K562 (cell line): ENCODE results near the gene MAGI2. TPM values are rescaled to one million over a fixed set of nuclear protein-coding genes. Genes with fewer than 3 reads are reported as not detected.

Experiments used
- ATAC-seq: fragments of 200-7000 bp; cut with Tn5 transposase; 3 replicates; pipeline ENCODE4 v1.9.1; 2020; ENCODE audit warnings: moderate library complexity
- BruUV-seq: library from RNA; stranded (reverse); fragments of 400-500 nt; replicated peaks from 2 replicates; lab custom pipeline; 2021; lab: Mats Ljungman, UMichigan
- CTCF ChIA-PET: fragments of 300-600 bp; formaldehyde crosslinking; extraction: SDS; loops from one replicate; lab custom pipeline; 2021; ENCODE audit warnings: low intra/inter-chr PET ratio; lab: Yijun Ruan, JAX
- POLR2A ChIA-PET: fragments of 300-600, 350-650 bp; sonication (Branson Sonifier 250); formaldehyde crosslinking; extraction: SDS; loops from one replicate; lab custom pipeline; 2021; ENCODE audit warnings: antibody characterized with exemption, inconsistent platforms; lab: Yijun Ruan, JAX
- DNase-seq, 4 experiments: peaks; one replicate each; pipeline versions ENCODE4 v3.0.0 to v3.0.0-alpha.2; 2011 to 2018; ENCODE audit warnings: low spot score in 3 of 4, mixed read lengths in 3 of 4; ENCODE audit errors: extremely low read depth in 1 of 4
- FAIRE-seq: peaks from 2 replicates; lab custom pipeline; 2011; peaks lifted over from hg19 to GRCh38; lab: Jason Lieb, UNC
- H2AFZ ChIP-seq: 2 replicates; pipeline ENCODE4 v1.6.0; 2011; ENCODE audit warnings: low read depth, low read length, control low read depth, inconsistent platforms
- H3K27ac ChIP-seq: fragments of 200-600 bp; 3 replicates; pipeline ENCODE4 v1.8.0; 2011; ENCODE audit warnings: low read depth, mild to moderate bottlenecking, control low read depth, inconsistent platforms, low read length, moderate library complexity, mixed read lengths; ENCODE audit errors: extremely low read depth
- H3K27me3 ChIP-seq, 2 experiments: fragments of 300-600 bp in 1 of 2; 2 replicates in 1 of 2; 3 replicates in 1 of 2; pipeline versions ENCODE4 v1.6.0 to v1.8.0; 2011; ENCODE audit warnings: inconsistent platforms in 2 of 2, low read length in 2 of 2, mild to moderate bottlenecking in 1 of 2, mixed read lengths in 1 of 2, moderate library complexity in 1 of 2; ENCODE audit not compliant: control insufficient read depth in 2 of 2, insufficient read depth in 2 of 2
- H3K36me3 ChIP-seq: fragments of 300-600 bp; 3 replicates; pipeline ENCODE4 v1.8.0; 2011; ENCODE audit warnings: mild to moderate bottlenecking, low read length, inconsistent platforms; ENCODE audit not compliant: control insufficient read depth, insufficient read depth
- H3K4me1 ChIP-seq, 2 experiments: fragments of 200-600 bp in 1 of 2; replicated peaks in 1 of 2; 2 replicates in 1 of 2; 3 replicates in 1 of 2; pipeline versions ENCODE4 v1.5.1 to v1.8.0; 2011; ENCODE audit warnings: inconsistent platforms in 2 of 2, low read length in 2 of 2, mild to moderate bottlenecking in 1 of 2, mixed read lengths in 1 of 2, moderate library complexity in 1 of 2; ENCODE audit not compliant: control insufficient read depth in 2 of 2, insufficient read depth in 2 of 2
- H3K4me2 ChIP-seq: 2 replicates; pipeline ENCODE4 v1.6.1; 2011; ENCODE audit warnings: low read length, control low read depth, inconsistent platforms, mixed read lengths; ENCODE audit not compliant: insufficient read depth
- H3K4me3 ChIP-seq: fragments of 200-600 bp; sonication (generic), shearing (Covaris generic); 2 replicates; pipeline ENCODE4 v1.5.1; 2016; ENCODE audit warnings: control low read depth, inconsistent platforms
- H3K79me2 ChIP-seq: fragments of 200-600 bp; 3 replicates; pipeline ENCODE4 v1.8.0; 2011; ENCODE audit warnings: low read length, inconsistent platforms; ENCODE audit not compliant: control insufficient read depth, insufficient read depth
- H3K9ac ChIP-seq, 2 experiments: 2 replicates each; pipeline versions ENCODE4 v1.6.0 to v1.6.1; 2011; ENCODE audit warnings: low read depth in 2 of 2, low read length in 2 of 2, control low read depth in 1 of 2, inconsistent platforms in 1 of 2, mild to moderate bottlenecking in 1 of 2, mixed read lengths in 1 of 2; ENCODE audit not compliant: insufficient read depth in 1 of 2
- H3K9me1 ChIP-seq: one replicate; pipeline ENCODE4 v1.6.0; 2011; ENCODE audit warnings: inconsistent platforms, mild to moderate bottlenecking, low read length, moderate library complexity; ENCODE audit not compliant: control insufficient read depth, insufficient read depth
- H3K9me3 ChIP-seq: replicated peaks from 2 replicates; pipeline ENCODE4 v1.5.1; 2011; ENCODE audit warnings: low read depth, low read length, inconsistent platforms; ENCODE audit not compliant: control insufficient read depth, insufficient read depth
- H4K20me1 ChIP-seq: replicated peaks from 2 replicates; pipeline ENCODE4 v1.6.1; 2011; ENCODE audit warnings: low read length, inconsistent platforms, mixed read lengths; ENCODE audit not compliant: control insufficient read depth, insufficient read depth
- DMBX1 ChIP-seq: fragments of 250-450 bp; sonication (Bioruptor Pico); IDR thresholded peaks from 2 replicates; pipeline ENCODE4 v1.8.0; 2022; ENCODE audit warnings: inconsistent platforms, mild to moderate bottlenecking, moderate library complexity, borderline replicate concordance
- FOXK2 ChIP-seq, 2 experiments: fragments of 450-650 bp; IDR thresholded peaks in 1 of 2; conservative IDR thresholded peaks in 1 of 2; 2 replicates each; pipeline ENCODE4 v1.6.1; 2016; ENCODE audit warnings: low read depth in 2 of 2, mild to moderate bottlenecking in 1 of 2
- HDGF ChIP-seq: fragments of 450-650 bp; IDR thresholded peaks from 2 replicates; pipeline ENCODE4 v1.6.1; 2016
- HLTF ChIP-seq: fragments of 450-650 bp; IDR thresholded peaks from 2 replicates; pipeline ENCODE4 v1.6.1; 2016
- IFI16 ChIP-seq: fragments of 250-450 bp; sonication (Bioruptor Pico); IDR thresholded peaks from 2 replicates; pipeline ENCODE4 v2.1.2; 2022; ENCODE audit warnings: mild to moderate bottlenecking, inconsistent platforms
- JUN ChIP-seq, 2 experiments: sonication (generic) in 1 of 2; formaldehyde crosslinking in 1 of 2; IDR thresholded peaks; 2 replicates each; pipeline versions ENCODE4 v1.6.1 to v1.8.0; 2012 to 2022; ENCODE audit warnings: borderline replicate concordance in 2 of 2, mild to moderate bottlenecking in 2 of 2, improper control_type of control experiment in 1 of 2, low read depth in 1 of 2, low read length in 1 of 2, missing genetic modification reagents in 1 of 2
- MEF2A ChIP-seq: IDR thresholded peaks from 2 replicates; pipeline ENCODE4 v1.6.1; 2011; ENCODE audit warnings: low read depth, mild to moderate bottlenecking, low read length, moderate library complexity; ENCODE audit not compliant: control insufficient read depth
- MIER1 ChIP-seq: fragments of 450-650 bp; IDR thresholded peaks from 2 replicates; pipeline ENCODE4 v1.6.1; 2016; ENCODE audit warnings: antibody characterized with exemption, mild to moderate bottlenecking, low read depth
- NCOA1 ChIP-seq: fragments of 450-650 bp; IDR thresholded peaks from 2 replicates; pipeline ENCODE4 v1.6.1; 2016; ENCODE audit warnings: low read depth
- RFX1 ChIP-seq: fragments of 450-650 bp; IDR thresholded peaks from 2 replicates; pipeline ENCODE4 v1.6.1; 2016; ENCODE audit warnings: mild to moderate bottlenecking, moderate library complexity
- TFAM ChIP-seq: fragments of 250-450 bp; sonication (Bioruptor Pico); conservative IDR thresholded peaks from 2 replicates; pipeline ENCODE4 v1.5.0; 2021; ENCODE audit warnings: mild to moderate bottlenecking, moderate library complexity
- ZNF146 ChIP-seq: IDR thresholded peaks from one replicate; pipeline ENCODE4 v1.6.1; 2018; ENCODE audit warnings: missing compliant biosample characterization; ENCODE audit not compliant: unreplicated experiment
- WGBS: fragments of 100-300 bp; shearing (Covaris generic); methylation state at CpG from one replicate; pipeline ENCODE4 v1.1.6; 2016; ENCODE audit warnings: low coverage, mixed read lengths; ENCODE audit not compliant: insufficient coverage; ENCODE audit errors: missing lambda C conversion rate; 5-methylcytosine and 5-hydroxymethylcytosine counted together
- in situ Hi-C: fragments of 300-500 bp; cut with MboI; formaldehyde crosslinking; loops from 4 replicates; pipeline ENCODE4 v1.15.0; 2018; ENCODE audit warnings: inconsistent platforms, mixed read lengths
- intact Hi-C: fragments of 100-400 bp; cut with micrococcal nuclease; formaldehyde crosslinking; loops from 2 replicates; pipeline ENCODE4 v1.14.2; 2022
- polyA plus RNA-seq, 8 experiments: library from polyadenylated mRNA; depleted of rRNA in 4 of 8; stranded (reverse) in 5 of 8; unstranded in 3 of 8; fragments of >200 nt; fragmentation: Nextera tagmentation in 2 of 8; fragmentation: Illumina TruSeq in 1 of 8; extraction: Ambion mirVana in 2 of 8; extraction: Trizol in 1 of 8; gene quantifications; 2 replicates each; pipeline versions ENCODE4 v1.2.1 to v1.2.3, GENCODE V29; 2011 to 2014; ENCODE audit warnings: inconsistent platforms in 1 of 8, missing spikeins in 1 of 8
- total RNA-seq, 7 experiments: library from RNA; depleted of rRNA in 6 of 7; stranded (reverse); fragments of >200 nt in 6 of 7; fragmentation: Illumina TruSeq in 2 of 7; extraction: Trizol in 2 of 7; gene quantifications; 2 replicates each; pipeline versions ENCODE4 v1.2.1 to v1.2.3, GENCODE V29; 2011 to 2021; ENCODE audit warnings: low replicate concordance in 1 of 7
- TF ChIP-seq, protein P1 (sequence below): sonication (generic); formaldehyde crosslinking; IDR thresholded peaks from 2 replicates; pipeline ENCODE4 v1.8.0; 2022; ENCODE audit warnings: missing genetic modification reagents, mild to moderate bottlenecking, moderate library complexity, borderline replicate concordance

Gene MAGI2
- total and polyA plus RNA-seq, 9 of the 15 experiments (the other 6 are each of a cell fraction or from before 2014, with no cell fraction given): 0.27 to 1.4 (median 0.70) TPM

DNA sequence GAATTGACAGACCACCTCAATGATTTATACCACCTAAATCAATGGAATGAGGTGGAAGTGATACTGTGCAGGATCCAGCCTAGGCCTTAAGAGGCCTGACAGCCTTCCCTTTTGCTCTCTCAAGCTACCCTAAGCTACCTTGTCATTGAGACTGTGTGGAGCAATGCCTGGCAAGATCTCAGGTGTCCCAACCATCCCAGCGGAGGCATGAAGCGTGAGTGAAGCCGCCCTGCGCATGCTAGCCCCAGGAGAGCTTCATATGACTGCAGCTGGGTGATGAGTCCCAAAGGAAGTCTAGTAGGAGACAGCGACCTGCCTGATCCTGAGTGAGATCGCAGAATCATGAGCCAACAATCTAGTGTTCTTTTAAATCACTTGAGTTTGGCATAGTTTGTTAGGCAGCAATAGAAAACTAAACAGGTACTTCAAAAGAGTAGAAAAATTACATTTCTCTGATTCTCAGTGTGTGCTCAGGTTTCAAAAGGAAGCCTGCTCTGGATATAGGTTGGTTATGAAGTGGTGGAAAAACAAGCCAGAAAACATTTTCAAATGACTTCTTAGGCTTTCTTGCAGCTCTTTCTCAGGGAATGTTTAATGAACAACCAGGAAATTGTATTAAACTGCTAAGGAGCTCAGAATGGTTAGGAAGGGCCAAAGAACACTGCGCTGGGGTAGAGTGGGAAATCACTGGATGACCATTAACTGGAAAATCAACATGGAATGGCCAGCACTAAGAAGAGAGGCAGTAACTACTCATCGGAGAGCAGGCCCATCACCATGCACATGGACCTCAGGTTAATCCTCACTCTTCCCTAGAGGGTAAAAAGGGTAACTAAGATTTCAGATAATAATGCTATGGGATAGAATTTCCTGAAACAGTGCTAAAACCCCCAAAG is 1119.7 kb downstream of the MAGI2 start:
- no peak overlapping the region for H2AFZ ChIP-seq
- ChIA-PET CTCF (no interaction called here), POLR2A (no interaction called here)
- in situ Hi-C loops (no loop called here), intact Hi-C loops (no loop called here)
- H3K79me2 ChIP-seq: no peaks in the 10 kb centered on the region
- DNase-seq (no peak), FAIRE-seq (peak; percentile 35), ATAC-seq (no peak)
- no peaks in the 10 kb centered on the region for H3K27me3 ChIP-seq
- H3K4me2 ChIP-seq: no peak overlapping the region
- no peak overlapping the region for H3K9ac ChIP-seq
- TF ChIP-seq MIER1: no peak
- no peak for TF ChIP-seq DMBX1
- TF ChIP-seq JUN (IDR thresholded peaks at IDR 0.05; ENCODE audit: borderline replicate concordance, low read depth, low read length): no peak
- TF ChIP-seq JUN (CRISPR knock-in tag; IDR thresholded peaks at IDR 0.05; ENCODE audit: borderline replicate concordance): no peak
- TF ChIP-seq TFAM (CRISPR knock-in tag): no peak
- TF ChIP-seq ZNF146 (CRISPR knock-in tag): no peak
- TF ChIP-seq MEF2A: no peak
- TF ChIP-seq, protein P1, sequence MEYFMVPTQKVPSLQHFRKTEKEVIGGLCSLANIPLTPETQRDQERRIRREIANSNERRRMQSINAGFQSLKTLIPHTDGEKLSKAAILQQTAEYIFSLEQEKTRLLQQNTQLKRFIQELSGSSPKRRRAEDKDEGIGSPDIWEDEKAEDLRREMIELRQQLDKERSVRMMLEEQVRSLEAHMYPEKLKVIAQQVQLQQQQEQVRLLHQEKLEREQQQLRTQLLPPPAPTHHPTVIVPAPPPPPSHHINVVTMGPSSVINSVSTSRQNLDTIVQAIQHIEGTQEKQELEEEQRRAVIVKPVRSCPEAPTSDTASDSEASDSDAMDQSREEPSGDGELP: no peak
- TF ChIP-seq NCOA1: no peak
- no peak for TF ChIP-seq IFI16
- no peak for TF ChIP-seq FOXK2 (conservative IDR thresholded peaks at IDR 0.05 in 1 of 2, IDR thresholded peaks at IDR 0.05 in 1 of 2; ENCODE audit: low read depth in 2 of 2)
- no peak for TF ChIP-seq HLTF
- no peak for TF ChIP-seq HDGF
- no peak for TF ChIP-seq RFX1
- H3K27ac ChIP-seq: no peak overlapping the region
- 0% methylated on average over 8 of the region's 8 CpGs for WGBS
- H4K20me1 ChIP-seq: no peaks in the 10 kb centered on the region
- no peaks in the 10 kb centered on the region for H3K36me3 ChIP-seq
- H3K4me3 ChIP-seq: no peak overlapping the region
- H3K9me3 ChIP-seq: no peaks in the 10 kb centered on the region
- BruUV-seq: no TSS peak
- no peaks in the 10 kb centered on the region for H3K9me1 ChIP-seq
- no peaks in the 10 kb centered on the region for H3K4me1 ChIP-seq
